Measurements from ENCODE around the gene CHD9NB. TPM values are rescaled to one million over a fixed set of nuclear protein-coding genes. Genes with fewer than 3 reads are reported as not detected.
A peak's percentile ranks its signal among the peaks of the same experiment; 100 is the strongest.

The CHD9NB gene
- total and polyA plus RNA-seq, 10 of the 15 experiments (the other 5 are each of a cell fraction or from before 2014, with no cell fraction given): 0.14 to 1.6 (median 0.73) TPM

- FAIRE-seq (no peak), ATAC-seq (no peak), DNase-seq (ENCODE audit: low read depth, low spot score) (no peak)
- no peak overlapping the region for H3K9ac ChIP-seq (ENCODE audit: control insufficient read depth, insufficient read depth, low read length)
- RAD21 ChIA-PET (ENCODE audit: unreplicated experiment): interaction anchor here (1.1 to 2.1 kb wide), 3 partner anchors 15 to 26 kb away, joined by 3 to 7 read pairs (median 4); no protein-coding TSS in a partner anchor
- intact Hi-C loops (cut with micrococcal nuclease; ENCODE audit: unreplicated experiment): no loop called here
- no peak overlapping the region for H3K4me2 ChIP-seq (ENCODE audit: control insufficient read depth, insufficient read depth)
- no peaks in the 10 kb centered on the region for H3K27me3 ChIP-seq (replicated peaks in 1 of 2; ENCODE audit: control insufficient read depth in 2 of 2, insufficient read depth in 2 of 2, low read length in 1 of 2)
- SMC1A ChIA-PET (ENCODE audit: uncharacterized antibody, unreplicated experiment): interaction anchor here (1.7 to 19.1 kb wide), 2 partner anchors 13 to 27 kb away, joined by 6 to 270 read pairs; no protein-coding TSS in a partner anchor
- no peaks in the 10 kb centered on the region; a peak in 2 of 4 replicates for H3K36me3 ChIP-seq (ENCODE audit: control insufficient read depth in 2 of 2, insufficient read depth in 2 of 2, low read length in 1 of 2)
- in situ Hi-C loops (cut with MboI): no loop called here
- POLR2A ChIA-PET: no interaction called here
- whole genome bisulfite sequencing (ENCODE audit: insufficient coverage, insufficient replicate concordance, low lambda C conversion rate, missing lambda C conversion rate): 91% methylated on average over 6 of the region's 6 CpGs
- BruUV-seq (replicated peaks): no TSS peak
- no peaks in the 10 kb centered on the region for H4K20me1 ChIP-seq (ENCODE audit: control insufficient read depth, insufficient read depth)
- H2AFZ ChIP-seq (ENCODE audit: control insufficient read depth, low read depth, low read length): no peak overlapping the region
- CTCF ChIA-PET: interaction anchor here (2.0 kb wide), 1 partner anchor 18 kb away, joined by 8 read pairs; no protein-coding TSS in a partner anchor
- H3K27ac ChIP-seq (ENCODE audit: control insufficient read depth, insufficient read depth): 0 out of 2 replicates have a peak overlapping the region, but pooled peaks have one; percentile 2
- peaks cover 44% of the 10 kb centered on the region for H3K4me1 ChIP-seq (ENCODE audit: control insufficient read depth, insufficient read depth, low read length)
- peaks cover 36% of the 10 kb centered on the region for H3K79me2 ChIP-seq (ENCODE audit: control insufficient read depth, insufficient read depth, low read length)
- H3K9me3 ChIP-seq (replicated peaks; ENCODE audit: control insufficient read depth, insufficient read depth, low read length): peaks cover 7% of the 10 kb centered on the region; the same call in 2 of the 3 replicates
- TF ChIP-seq TCF3 (IDR thresholded peaks at IDR 0.05; ENCODE audit: borderline replicate concordance, insufficient read depth, low read depth, low read length) (no peak), POLR2A (IDR thresholded peaks at IDR 0.05; ENCODE audit: low read depth, low read length) (no peak), KLF5 (IDR thresholded peaks at IDR 0.05; ENCODE audit: partially characterized antibody) (no peak), MAX (IDR thresholded peaks at IDR 0.05; ENCODE audit: low read depth, low read length) (no peak), CREB1 (IDR thresholded peaks at IDR 0.05; ENCODE audit: low read depth) (no peak), DPF2 (IDR thresholded peaks at IDR 0.05) (no peak), ZNF24 (IDR thresholded peaks at IDR 0.05) (no peak), ZNF274 (IDR thresholded peaks at IDR 0.05; ENCODE audit: insufficient read depth, insufficient read length) (no peak), MLLT1 (IDR thresholded peaks at IDR 0.05) (no peak)
- H3K4me3 ChIP-seq: no peak overlapping the region
Measured at GRCh38 chr16:53073022-53073421, 20.3 kb upstream of the CHD9NB start.

All from GM12878 (cell line).